HG03442 (cell line): ENCODE data around the gene CPA5.
"Not testable (repeated sequence)": the region's sequence is repeated elsewhere in the genome, so short reads cannot be mapped to it uniquely, and the experiment has no call there.

Source experiments
- ATAC-seq: cut with Tn5 transposase; IDR thresholded peaks from one replicate; pipeline ENCODE4 v1.9.1; 2021; ENCODE audit warnings: mild to moderate bottlenecking, moderate library complexity; ENCODE audit not compliant: unreplicated experiment

The CPA5 gene

DNA sequence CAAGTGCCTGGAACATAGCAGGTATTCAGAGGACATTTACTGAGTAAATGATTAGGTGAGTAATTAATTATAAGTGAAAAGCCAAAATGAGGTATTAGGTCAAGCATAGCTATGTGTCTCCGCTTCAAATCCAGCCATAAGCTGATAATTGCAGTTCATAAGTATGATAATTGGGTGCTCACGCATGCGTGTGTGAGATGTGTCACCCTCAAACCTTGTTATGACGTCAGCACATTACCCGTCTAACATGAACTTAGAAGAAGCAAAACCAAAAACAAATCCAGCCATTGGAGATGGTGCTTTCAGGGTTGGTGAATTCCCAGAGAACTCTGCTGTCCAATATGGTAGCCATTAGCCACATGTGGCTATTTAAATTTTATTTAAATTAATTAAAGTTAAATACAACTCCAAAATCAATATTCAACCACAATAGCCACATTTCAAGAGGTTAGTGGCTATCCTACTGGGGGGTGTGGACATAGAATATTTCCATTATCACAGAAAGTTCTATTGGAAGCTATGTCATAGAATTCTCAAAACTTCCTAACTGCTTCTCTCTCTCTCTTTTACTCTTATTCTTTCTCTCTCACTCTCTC, at the start of gene CPA5:
Gene CPA5 (plus strand): TSS at position 546 of the 596 bp plus-strand sequence. CDS start 1,670 bp downstream, outside the sequence.
- ATAC-seq, result no peak

DNA sequence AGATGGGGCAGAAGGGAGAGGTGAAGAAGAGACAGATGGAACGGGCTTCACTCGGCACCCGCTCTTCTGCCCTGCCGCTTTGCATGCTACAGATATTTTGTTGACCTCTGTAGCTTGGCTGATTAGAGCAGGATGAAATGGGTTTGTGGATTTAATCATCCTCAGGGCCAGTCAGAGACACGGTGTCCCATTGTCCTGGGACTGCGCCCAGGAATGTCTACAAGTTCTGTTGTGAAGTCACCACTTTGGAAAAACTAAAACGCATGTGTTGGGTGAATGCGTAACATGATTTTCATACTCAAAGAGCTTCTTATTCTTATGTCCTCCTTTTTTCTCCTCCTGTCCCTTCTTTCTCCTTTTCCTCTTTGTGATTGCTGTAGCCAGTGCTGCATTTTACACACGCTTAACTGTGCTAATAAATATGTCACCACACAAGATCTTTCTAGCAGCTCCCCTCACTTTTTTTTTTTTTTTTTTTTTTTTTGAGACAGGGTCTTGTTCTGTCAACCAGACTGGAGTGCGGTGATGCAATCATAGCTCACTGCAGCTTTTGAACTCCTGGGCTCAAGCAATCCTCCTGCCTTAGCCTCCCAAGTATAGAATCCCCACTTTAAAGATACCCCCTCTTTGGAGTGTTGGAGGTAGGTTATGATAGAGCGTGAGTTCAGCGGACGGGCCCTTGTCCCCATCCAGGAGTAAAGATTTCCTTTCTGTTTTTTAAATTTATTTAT, 48.2 kb upstream of the CPA5 start:
- no peak for ATAC-seq

- ATAC-seq, result no peak
These were observed 46.7 kb upstream of the CPA5 start for GRCh38 chr7:130297628-130298543.

GRCh38 chr7:130298544-130299326, 45.9 kb upstream of the CPA5 start:
- ATAC-seq, result no peak

GRCh38 chr7:130299866-130300265, 44.8 kb upstream of the CPA5 start:
- ATAC-seq, result no peak

DNA sequence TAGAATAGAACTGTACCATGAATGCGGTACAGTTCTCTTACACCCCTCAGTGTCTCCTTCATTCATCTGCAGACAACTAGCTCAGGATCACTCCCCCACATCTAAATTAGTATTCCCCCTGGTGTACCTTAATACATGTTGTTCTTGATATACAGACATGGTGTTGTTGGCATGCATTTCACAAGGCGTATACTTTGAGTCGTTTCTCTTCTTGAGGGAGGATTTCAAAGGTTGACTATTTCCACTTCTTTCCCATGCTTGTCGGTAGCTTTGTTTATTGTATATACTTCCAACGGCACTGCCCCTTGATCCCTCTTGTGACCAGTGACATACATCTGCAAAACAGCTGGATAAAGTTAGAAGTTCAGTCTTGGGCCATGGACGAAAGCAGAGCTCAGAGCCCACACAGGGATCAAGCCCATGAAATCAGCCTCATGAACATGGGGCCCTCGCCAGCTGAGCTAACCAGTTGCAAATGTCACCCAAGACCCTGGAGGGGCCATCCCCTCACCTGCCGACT, 43.1 kb upstream of the CPA5 start:
- ATAC-seq, result no peak

GRCh38 chr7:130302649-130303048, 42.0 kb upstream of the CPA5 start:
- ATAC-seq, result no peak

DNA sequence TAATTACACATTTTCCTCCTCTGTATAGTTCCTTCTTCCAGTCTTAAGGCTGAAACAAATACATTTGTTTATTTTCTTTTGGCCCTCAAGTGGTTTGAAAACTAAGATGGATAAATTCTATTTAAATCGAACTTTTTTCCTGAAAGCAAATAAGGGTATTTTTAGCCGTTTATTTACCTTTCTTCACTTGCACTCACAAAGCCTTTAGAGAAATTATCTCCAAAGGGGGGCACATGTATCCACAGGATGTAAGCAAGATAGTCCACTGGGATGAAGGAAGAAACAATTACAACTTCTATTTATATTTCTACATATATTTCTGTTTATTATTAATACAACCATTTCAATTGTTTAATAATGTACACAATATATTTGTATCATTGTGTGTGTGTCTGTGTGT, 41.5 kb upstream of the CPA5 start:
- ATAC-seq, result no peak

DNA sequence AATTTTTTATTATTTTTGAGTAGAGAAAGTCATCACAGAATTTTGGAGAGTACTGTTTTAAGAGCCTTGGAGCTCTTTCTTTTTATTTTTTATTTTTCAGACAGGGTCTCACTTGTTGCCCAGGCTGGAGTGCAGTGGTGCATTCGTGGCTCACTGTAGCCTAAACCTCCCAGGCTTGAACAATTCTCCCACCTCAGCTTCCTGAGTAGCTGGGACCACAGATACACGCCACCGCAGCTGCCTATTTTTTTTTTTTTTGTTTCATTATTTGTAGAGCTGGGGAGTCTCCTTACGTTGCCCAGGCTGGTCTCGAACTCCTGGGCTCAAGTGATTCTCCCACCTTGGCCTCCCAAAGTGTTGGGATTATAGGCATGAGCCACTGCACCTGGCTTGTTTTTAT, 41.1 kb upstream of the CPA5 start:
- ATAC-seq, result no peak

DNA sequence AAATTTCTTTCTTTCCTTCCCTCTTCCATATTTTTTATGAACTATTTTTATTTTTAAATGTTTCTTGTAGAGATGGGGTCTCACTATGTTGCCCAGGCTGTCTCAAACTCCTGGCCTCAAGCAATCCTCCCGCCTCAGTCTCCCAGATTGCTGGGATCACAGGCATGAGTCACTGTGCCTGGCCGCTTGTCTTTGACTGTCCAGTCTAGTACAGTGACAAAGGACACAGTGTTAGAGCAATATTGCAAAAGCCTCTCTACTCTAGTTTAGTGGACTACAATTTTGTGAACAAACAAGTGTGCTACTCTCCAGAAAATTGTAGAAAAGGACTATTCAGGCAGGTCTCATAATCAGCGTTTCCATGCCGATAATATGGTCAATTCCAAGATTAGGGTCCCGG, 40.6 kb upstream of the CPA5 start:
- no peak for ATAC-seq

DNA sequence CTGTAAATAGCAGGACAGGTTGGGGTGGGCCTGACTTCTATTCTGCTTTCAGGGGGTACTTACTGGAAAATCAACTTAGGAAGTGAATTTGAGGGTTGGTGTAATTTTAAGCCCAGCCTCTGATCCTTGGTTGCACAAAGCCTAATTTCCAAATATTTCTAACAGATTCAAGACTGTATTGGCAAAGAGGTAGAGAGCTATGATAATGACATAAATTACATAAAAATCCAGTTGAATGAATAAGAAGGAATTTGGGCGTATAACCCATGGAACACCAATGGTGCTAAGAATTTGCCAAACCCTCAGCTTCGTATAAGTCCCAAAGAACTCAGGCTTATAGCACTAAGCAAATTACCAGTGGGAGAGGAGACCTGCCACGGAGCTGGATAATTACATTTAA, 39.7 kb upstream of the CPA5 start:
- ATAC-seq, result no peak

DNA sequence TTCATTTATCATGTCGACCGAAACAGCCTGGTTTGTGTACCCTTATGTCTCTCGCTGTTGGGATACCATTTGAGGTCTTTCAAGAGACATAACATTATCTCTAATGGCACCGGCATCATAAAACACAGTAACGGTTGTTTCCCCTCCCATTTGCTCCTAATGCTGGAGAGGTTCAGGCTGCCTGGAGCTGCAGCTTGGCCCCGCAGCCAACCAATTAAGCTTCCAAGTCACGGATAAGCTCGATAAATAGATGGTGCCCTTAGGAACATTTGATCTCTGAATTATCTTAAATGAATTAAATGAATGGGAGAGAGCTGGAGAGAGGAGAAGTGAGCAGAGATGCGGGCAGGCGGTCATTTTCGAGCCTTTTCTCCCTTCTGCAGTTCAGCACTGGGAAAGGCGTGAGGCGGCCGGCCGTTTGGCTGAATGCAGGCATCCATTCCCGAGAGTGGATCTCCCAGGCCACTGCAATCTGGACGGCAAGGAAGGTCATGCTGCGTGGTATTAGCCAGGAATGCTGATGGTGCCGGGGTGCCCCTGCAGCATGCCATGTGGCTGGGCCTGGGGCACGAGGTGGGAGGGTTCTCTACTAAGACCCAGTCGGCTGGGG, 39.1 kb upstream of the CPA5 start:
- no peak for ATAC-seq

- peak; percentile 34 for ATAC-seq
These were observed 34.6 kb upstream of the CPA5 start for GRCh38 chr7:130309986-130310385.

- ATAC-seq, result no peak
These were observed 30.3 kb upstream of the CPA5 start for GRCh38 chr7:130314305-130314704.

DNA sequence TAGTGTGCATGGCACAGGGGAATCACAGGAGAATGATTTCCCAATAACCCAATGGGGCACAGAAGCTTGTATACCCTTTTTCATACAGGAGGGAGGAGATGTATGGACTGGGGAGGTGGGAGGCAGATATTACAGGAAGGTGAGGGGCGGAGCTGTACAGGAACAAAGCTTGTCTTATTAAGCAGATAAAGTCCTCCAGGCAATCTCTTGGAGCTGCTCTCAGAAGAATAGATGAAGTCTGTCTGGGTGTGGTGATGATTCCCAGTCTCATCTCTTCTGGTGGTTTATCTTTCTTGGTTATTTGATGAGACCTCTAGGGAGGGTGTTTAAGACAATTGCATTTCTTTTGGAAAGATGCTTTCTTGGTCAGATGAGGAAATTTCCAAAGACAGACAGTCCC, 25.1 kb upstream of the CPA5 start:
- ATAC-seq, result no peak

DNA sequence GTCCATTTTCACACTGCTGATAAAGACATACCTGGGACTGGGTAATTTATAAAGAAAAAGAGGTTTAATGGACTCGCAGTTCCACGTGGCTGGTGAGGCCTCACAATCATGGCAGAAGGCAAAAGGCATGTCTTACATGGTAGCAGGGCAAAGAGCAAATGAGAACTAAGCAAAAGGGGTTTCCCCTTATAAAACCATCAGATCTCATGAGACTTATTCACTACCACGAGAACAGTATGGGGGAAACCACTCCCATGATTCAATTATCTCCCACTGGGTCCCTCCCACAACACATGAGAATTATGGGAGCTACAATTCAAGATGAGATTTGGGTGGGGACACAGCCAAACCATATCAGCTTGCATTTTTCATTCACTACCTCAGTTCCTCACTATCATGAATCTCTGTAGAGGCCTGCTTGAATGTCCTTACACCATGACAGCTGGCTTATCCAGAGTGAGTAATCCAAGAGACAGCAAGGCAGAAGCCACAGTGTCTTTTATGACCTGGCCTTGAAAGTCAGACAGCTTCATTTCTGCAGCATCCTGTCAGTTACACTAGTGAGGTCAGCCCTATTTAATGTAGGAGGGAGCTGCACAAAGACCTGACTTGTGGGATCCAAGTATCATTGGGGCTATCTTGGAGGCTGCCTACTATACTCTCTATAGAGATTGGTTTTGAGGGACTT, 22.9 kb upstream of the CPA5 start:
- ATAC-seq, result not testable (repeated sequence)

DNA sequence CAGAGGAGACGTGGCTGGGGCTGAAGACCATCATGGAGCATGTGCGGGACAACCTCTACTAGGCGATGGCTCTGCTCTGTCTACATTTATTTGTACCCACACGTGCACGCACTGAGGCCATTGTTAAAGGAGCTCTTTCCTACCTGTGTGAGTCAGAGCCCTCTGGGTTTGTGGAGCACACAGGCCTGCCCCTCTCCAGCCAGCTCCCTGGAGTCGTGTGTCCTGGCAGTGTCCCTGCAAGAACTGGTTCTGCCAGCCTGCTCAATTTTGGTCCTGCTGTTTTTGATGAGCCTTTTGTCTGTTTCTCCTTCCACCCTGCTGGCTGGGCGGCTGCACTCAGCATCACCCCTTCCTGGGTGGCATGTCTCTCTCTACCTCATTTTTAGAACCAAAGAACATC, 22.0 kb upstream of the CPA5 start:
- ATAC-seq, result no peak

DNA sequence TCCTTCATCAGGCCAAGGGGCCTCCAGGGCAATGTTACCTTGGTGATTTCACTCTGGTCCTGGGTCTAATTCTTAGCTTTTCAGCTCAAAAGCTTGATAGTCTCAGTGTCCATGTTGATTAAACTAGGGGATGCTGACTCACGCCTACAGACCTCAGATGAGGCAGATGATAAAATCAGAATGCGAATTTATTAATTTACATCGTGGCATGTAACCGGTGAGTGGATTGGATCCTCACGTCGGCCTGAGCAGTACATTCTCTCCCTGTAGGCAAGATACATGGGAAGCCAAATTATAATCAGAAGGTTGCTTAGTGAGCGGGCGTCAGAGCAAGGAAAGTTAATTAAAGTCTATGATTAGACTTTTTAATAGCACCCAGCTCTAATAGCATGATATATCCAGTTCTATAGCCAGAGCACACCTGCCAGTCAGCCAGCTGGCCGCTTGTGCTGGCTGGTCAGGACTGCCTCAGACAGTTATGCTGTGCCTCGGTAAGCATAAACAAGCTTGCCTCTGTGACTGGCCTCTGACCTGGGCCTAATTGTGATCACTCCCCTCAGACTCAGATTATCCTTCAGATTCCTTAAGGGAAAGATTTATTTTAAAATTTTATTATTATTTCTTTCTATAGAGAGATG, 20.2 kb upstream of the CPA5 start:
- ATAC-seq, result no peak

DNA sequence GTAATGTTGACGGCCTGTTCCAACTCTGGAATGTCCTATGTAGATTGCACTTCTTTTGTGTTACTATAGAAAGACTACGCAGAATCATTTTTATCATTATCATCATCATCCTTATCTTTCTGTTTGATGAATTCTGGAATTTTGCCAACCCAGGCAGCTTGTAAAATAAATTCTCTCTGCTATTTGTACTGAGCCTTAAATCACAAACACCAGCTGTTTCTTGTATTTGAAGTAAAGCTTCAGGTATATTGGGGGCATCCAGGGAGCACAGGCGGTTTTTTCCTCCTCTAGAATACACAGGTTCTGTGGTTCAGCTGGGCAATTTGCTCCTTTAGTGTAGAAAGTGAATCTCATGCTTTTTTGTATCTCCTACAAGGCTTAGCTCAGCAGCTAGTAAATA, 14.9 kb upstream of the CPA5 start:
- ATAC-seq, result no peak
